HG02970 (cell line): ENCODE results near the gene SCUBE3.

Experiments used
- ATAC-seq: cut with Tn5 transposase; IDR thresholded peaks from one replicate; pipeline ENCODE4 v1.9.1; 2021; ENCODE audit warnings: mild to moderate bottlenecking, moderate library complexity, moderate number of reproducible peaks; ENCODE audit not compliant: unreplicated experiment, low FRiP score

The SCUBE3 gene

DNA sequence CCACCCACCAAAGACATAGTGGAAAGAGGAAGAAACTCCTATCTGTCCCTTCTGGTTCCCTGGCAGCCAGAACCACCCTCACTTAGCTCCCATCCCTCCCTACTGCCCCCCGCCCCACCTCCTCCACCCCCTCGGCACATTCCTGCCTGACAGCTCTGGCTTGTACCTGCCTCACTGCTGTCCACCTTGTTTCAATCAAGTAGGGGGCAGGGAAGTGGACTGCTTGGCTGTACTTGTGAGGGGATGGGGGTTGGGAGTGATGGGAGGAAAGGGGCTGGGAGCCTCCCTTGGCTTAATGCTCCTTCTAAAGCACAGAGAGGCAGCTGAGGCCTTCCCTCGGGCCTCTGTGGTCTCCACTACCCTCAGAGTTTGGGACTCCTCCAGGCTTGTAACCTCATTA lies 23.7 kb downstream of the SCUBE3 start:
- ATAC-seq = no peak

GRCh38 chr6:35238843-35239289 lies 25.1 kb downstream of the SCUBE3 start:
- no peak for ATAC-seq

DNA sequence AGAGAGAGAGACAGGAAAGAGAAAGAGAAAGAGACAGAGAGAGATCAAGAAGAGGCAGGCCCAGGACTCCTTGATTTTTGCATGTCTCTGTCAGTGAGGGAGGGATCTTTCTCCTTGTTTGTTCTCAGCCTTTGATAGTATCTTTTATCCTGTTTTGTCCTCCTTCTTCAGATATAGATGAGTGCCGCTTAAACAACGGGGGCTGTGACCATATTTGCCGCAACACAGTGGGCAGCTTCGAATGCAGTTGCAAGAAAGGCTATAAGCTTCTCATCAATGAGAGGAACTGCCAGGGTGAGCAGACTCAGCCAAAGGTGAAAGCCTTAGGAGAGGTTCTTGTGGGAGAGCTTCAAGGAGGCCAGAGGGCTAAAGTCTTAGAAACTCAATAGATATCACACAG lies 25.8 kb downstream of the SCUBE3 start:
- no peak for ATAC-seq

GRCh38 chr6:35240838-35241801 lies 27.4 kb downstream of the SCUBE3 start:
- ATAC-seq = no peak

- no peak for ATAC-seq
These were observed 28.7 kb downstream of the SCUBE3 start for GRCh38 chr6:35242486-35242885.

- no peak for ATAC-seq
These were observed 29.1 kb downstream of the SCUBE3 start for GRCh38 chr6:35242906-35243305.

GRCh38 chr6:35243386-35243958 lies 29.7 kb downstream of the SCUBE3 start:
- no peak for ATAC-seq

DNA sequence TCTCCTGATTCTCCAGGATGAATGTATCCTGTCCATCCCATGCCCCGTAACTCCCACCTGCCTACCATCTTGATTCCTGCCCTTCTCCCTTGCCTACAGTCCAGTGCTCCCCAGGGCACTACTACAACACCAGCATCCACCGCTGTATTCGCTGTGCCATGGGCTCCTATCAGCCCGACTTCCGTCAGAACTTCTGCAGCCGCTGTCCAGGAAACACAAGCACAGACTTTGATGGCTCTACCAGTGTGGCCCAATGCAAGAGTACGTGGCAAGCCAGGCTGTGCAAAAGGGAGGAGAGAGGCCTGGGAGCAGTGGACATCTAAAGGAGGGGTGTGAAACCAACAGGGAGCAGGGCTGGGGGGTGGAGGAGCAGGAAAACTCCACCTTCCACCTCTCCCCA lies 30.8 kb downstream of the SCUBE3 start:
- no peak for ATAC-seq

GRCh38 chr6:35247642-35248231 lies 34.0 kb downstream of the SCUBE3 start:
- ATAC-seq = no peak

GRCh38 chr6:35248300-35248699 lies 34.5 kb downstream of the SCUBE3 start:
- no peak for ATAC-seq

DNA sequence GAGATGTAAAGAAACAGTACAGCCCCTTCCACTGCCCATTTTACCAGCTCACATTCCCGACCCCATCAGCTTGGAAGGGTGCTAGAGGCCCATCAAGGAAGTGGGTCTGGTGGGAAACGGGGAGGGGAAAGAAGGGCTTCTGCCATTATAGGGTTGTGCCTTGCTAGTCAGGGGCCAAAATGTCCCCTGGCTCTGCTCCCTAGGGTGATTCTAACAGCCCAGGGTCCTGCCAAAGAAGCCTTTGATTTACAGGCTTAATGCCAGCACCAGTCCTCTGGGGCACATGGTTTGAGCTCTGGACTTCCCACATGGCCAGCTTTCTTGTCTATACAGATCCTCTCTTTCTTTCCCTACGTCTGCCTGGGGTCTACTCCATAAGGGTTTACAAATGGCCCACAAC lies 35.2 kb downstream of the SCUBE3 start:
- ATAC-seq = no peak

GRCh38 chr6:35251949-35252348 lies 38.2 kb downstream of the SCUBE3 start:
- ATAC-seq = no peak

DNA sequence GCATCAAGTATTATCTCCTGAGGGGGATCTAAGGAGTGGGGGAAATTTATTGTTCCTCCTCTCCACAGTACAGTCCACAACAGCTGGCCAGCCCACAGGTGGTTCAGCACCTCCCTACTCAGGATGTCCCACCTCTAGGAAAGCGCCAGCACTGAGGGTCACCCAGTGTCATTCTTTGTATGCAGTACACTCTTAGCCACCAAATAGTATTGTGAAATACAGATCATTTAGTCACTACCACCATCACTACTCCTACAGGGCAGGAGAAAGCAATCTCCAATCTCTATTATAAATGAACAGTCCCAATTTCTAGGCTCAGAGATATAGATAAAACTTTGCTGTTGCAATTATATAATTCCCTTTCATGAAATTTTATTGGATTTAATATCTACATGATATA lies 39.5 kb downstream of the SCUBE3 start:
- no peak for ATAC-seq

DNA sequence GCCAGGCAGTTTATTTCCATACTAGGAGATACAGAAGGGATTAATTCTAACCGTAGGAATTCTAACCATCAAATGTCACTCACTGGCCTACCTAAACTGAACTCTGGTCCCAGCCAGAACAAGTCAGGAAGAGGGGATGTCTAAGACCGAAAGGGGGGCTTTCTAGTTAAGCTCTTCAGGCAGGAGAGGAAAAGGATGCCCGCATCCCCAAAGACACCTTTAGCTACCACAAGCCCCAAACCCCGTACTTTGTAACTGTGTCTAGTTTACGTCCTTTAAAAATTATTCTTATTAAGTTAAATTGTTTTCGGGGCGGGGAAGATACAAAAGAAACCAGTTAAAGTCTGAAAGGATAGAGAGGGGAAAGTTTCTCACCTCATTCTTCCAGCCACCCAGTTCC lies 44.6 kb downstream of the SCUBE3 start:
- ATAC-seq = no peak

- no peak for ATAC-seq
These were observed 45.1 kb downstream of the SCUBE3 start for GRCh38 chr6:35258858-35259193.

GRCh38 chr6:35259194-35259947 lies 45.6 kb downstream of the SCUBE3 start, which contains the start of gene ZNF76:
ZNF76 (plus strand) TSS chr6:35259735; CDS start chr6:35281152, 21,417 bp downstream.
- ATAC-seq = peak; percentile 83

- peak; percentile 48 for ATAC-seq
These were observed 46.3 kb downstream of the SCUBE3 start for GRCh38 chr6:35259948-35260590.

DNA sequence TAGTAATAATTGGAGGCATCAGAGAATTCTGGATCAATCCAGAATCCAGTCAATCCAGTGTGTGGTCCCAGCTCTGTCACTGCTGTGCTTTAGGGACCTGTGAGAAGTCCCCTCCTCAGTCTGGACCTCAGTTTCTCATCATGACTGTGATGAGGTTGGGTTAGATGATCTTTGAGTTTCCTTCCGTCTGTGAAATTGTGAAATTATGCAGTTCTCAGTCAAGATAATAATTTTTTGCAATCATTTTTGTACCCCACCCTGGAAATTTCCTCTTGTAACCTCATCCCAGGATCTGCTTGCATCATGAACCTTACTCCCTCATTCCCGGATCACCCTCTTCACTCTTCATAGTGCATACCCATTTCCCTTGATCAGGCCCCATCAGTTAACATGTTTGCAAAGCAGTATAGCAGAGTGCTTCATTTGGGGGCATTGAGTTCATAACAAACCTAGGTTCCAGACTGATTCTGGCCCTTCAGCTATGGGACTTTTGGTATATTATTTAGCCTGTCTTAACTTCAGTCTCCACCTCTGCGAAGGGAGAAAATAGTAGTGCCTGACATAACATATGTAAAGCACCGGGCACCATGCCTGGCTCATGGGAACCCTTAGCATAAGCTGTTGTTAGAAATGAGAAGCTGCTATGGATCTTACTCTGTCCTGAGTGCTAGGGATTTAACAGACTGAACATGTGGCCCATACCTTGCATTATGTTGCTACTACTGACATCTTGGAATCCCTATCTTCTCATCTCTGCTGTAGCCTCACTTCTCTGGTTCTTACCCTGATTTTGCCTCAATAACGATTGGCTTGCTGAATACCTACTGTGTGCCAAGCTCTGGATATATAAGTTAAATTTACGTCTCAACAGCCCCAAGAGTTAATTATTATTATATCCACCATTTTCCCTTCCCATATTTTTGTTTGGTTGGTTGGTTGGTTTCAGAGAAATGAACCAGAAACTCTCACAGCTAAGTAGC lies 47.1 kb downstream of the SCUBE3 start:
- no peak for ATAC-seq

DNA sequence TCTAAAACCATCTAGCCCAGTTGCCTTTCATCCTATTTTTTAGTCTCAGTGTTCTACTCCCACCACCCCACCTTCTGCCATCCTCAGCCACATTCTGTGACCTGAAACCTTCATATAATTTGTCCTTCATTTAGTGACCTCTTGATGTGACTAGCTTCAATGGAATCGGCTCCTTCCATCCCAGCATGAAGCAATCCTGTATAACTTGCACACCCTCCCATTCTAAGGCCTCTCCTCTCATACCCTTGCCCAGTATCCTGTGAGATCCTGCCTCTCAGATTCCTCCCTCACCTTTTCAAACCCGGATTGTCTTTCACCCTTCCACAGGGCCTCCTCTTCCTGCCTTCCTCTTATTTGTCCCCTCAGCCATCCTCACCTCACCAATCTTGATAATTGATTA lies 48.8 kb downstream of the SCUBE3 start:
- no peak for ATAC-seq
